HEK293 (cell line): Measurements from ENCODE around the gene DPF3.

Experiments
- CTCF ChIA-PET: fragments of 350-600 bp; formaldehyde crosslinking; extraction: SDS; loops from one replicate; lab custom pipeline; 2021; ENCODE audit warnings: antibody characterized with exemption; lab: Yijun Ruan, JAX
- POLR2A ChIA-PET: fragments of 300-600 bp; formaldehyde crosslinking; extraction: SDS; loops from one replicate; lab custom pipeline; 2020; ENCODE audit warnings: antibody characterized with exemption, inconsistent platforms; lab: Yijun Ruan, JAX
- H3K27ac ChIP-seq: fragments of 200-500 bp; sonication (Bioruptor generic); 2 replicates; pipeline ENCODE4 v1.5.1; 2014; ENCODE audit warnings: low read depth, low read length, control low read depth, inconsistent platforms; ENCODE audit errors: extremely low read depth
- H3K36me3 ChIP-seq, 2 experiments: fragments of 200-500 bp in 1 of 2; sonication (Bioruptor generic) in 1 of 2; 1 replicate in 1 of 2; 2 replicates in 1 of 2; pipeline ENCODE4 v1.5.1; 2014 to 2017; ENCODE audit warnings: inconsistent platforms in 2 of 2, low read length in 2 of 2; ENCODE audit not compliant: control insufficient read depth in 2 of 2, insufficient read depth in 1 of 2
- H3K4me1 ChIP-seq: fragments of 200-500 bp; sonication (Bioruptor generic); 2 replicates; pipeline ENCODE4 v1.5.1; 2014; ENCODE audit warnings: mild to moderate bottlenecking, low read length, inconsistent platforms; ENCODE audit not compliant: control insufficient read depth, insufficient read depth
- H3K4me3 ChIP-seq: 2 replicates; pipeline ENCODE4 v1.5.1; 2011; ENCODE audit warnings: low read depth, mild to moderate bottlenecking, control low read depth, low read length, moderate library complexity
- H3K9me3 ChIP-seq: fragments of 200-500 bp; sonication (Bioruptor generic); 2 replicates; pipeline ENCODE4 v1.5.1; 2014; ENCODE audit warnings: low read depth, low read length, inconsistent platforms; ENCODE audit not compliant: control insufficient read depth, insufficient read depth
- MEIS1 ChIP-seq: sonication (generic); formaldehyde crosslinking; IDR thresholded peaks from 2 replicates; pipeline ENCODE4 v1.8.1; 2022; ENCODE audit warnings: missing genetic modification reagents, mild to moderate bottlenecking, borderline replicate concordance
- MZF1 ChIP-seq: fragments of 450-650 bp; formaldehyde crosslinking; IDR thresholded peaks from 2 replicates; pipeline ENCODE4 v1.5.1; 2017; ENCODE audit warnings: missing biosample characterization, missing genetic modification characterization, borderline replicate concordance
- SCRT1 ChIP-seq: fragments of 450-650 bp; formaldehyde crosslinking; IDR thresholded peaks from 2 replicates; pipeline ENCODE4 v1.5.1; 2016; ENCODE audit warnings: missing biosample characterization, missing genetic modification characterization, borderline replicate concordance
- SCRT2 ChIP-seq: fragments of 450-650 bp; formaldehyde crosslinking; IDR thresholded peaks from 2 replicates; pipeline ENCODE4 v1.5.1; 2016; ENCODE audit warnings: missing biosample characterization, missing genetic modification characterization
- ZNF132 ChIP-seq: fragments of 450-650 bp; formaldehyde crosslinking; IDR thresholded peaks from 2 replicates; pipeline ENCODE4 v1.5.1; 2017; ENCODE audit warnings: missing biosample characterization, missing genetic modification characterization, borderline replicate concordance
- ZNF133 ChIP-seq: fragments of 450-650 bp; formaldehyde crosslinking; IDR thresholded peaks from 2 replicates; pipeline ENCODE4 v1.5.1; 2016; ENCODE audit warnings: missing biosample characterization, missing genetic modification characterization
- ZNF214 ChIP-seq: fragments of 450-650 bp; formaldehyde crosslinking; IDR thresholded peaks from 2 replicates; pipeline ENCODE4 v1.5.1; 2017; ENCODE audit warnings: missing biosample characterization, mild to moderate bottlenecking, missing genetic modification characterization, borderline replicate concordance
- ZNF366 ChIP-seq: fragments of 450-650 bp; formaldehyde crosslinking; conservative IDR thresholded peaks from 2 replicates; pipeline ENCODE4 v1.5.1; 2016; ENCODE audit warnings: missing biosample characterization, missing genetic modification characterization
- ZNF391 ChIP-seq: fragments of 450-650 bp; formaldehyde crosslinking; IDR thresholded peaks from 2 replicates; pipeline ENCODE4 v1.5.1; 2016; ENCODE audit warnings: low read depth, missing biosample characterization, missing genetic modification characterization, borderline replicate concordance
- ZNF394 ChIP-seq: fragments of 450-650 bp; formaldehyde crosslinking; IDR thresholded peaks from 2 replicates; pipeline ENCODE4 v1.5.1; 2016; ENCODE audit warnings: missing biosample characterization, missing genetic modification characterization, mild to moderate bottlenecking, moderate library complexity, borderline replicate concordance
- ZNF416 ChIP-seq: fragments of 450-650 bp; formaldehyde crosslinking; IDR thresholded peaks from 2 replicates; pipeline ENCODE4 v1.5.1; 2016; ENCODE audit warnings: missing biosample characterization, missing genetic modification characterization
- ZNF473 ChIP-seq: fragments of 450-650 bp; formaldehyde crosslinking; IDR thresholded peaks from 2 replicates; pipeline ENCODE4 v1.5.1; 2017; ENCODE audit warnings: missing biosample characterization, missing genetic modification characterization
- ZNF48 ChIP-seq: fragments of 450-650 bp; formaldehyde crosslinking; IDR thresholded peaks from 2 replicates; pipeline ENCODE4 v1.5.1; 2016; ENCODE audit warnings: missing biosample characterization, missing genetic modification characterization
- ZNF707 ChIP-seq: fragments of 450-650 bp; formaldehyde crosslinking; IDR thresholded peaks from 2 replicates; pipeline ENCODE4 v1.5.1; 2016; ENCODE audit warnings: missing biosample characterization, missing genetic modification characterization
- ZNF776 ChIP-seq: fragments of 450-650 bp; formaldehyde crosslinking; IDR thresholded peaks from 2 replicates; pipeline ENCODE4 v1.5.0; 2017; ENCODE audit warnings: missing biosample characterization, missing genetic modification characterization, borderline replicate concordance
- ZNF843 ChIP-seq: fragments of 450-650 bp; formaldehyde crosslinking; IDR thresholded peaks from 2 replicates; pipeline ENCODE4 v1.5.1; 2016; ENCODE audit warnings: missing biosample characterization, missing genetic modification characterization
- TF ChIP-seq, protein P1 (sequence below): fragments of 450-650 bp; formaldehyde crosslinking; IDR thresholded peaks from 2 replicates; pipeline ENCODE4 v1.5.1; 2016; ENCODE audit warnings: missing biosample characterization, missing genetic modification characterization
- TF ChIP-seq, protein P2 (sequence below): fragments of 450-650 bp; formaldehyde crosslinking; IDR thresholded peaks from 2 replicates; pipeline ENCODE4 v1.5.1; 2016; ENCODE audit warnings: missing biosample characterization, missing genetic modification characterization
- TF ChIP-seq, protein P3 (sequence below): fragments of 450-650 bp; formaldehyde crosslinking; IDR thresholded peaks from 2 replicates; pipeline ENCODE4 v1.5.1; 2016; ENCODE audit warnings: missing biosample characterization, missing genetic modification characterization, borderline replicate concordance

The DPF3 gene

DNA sequence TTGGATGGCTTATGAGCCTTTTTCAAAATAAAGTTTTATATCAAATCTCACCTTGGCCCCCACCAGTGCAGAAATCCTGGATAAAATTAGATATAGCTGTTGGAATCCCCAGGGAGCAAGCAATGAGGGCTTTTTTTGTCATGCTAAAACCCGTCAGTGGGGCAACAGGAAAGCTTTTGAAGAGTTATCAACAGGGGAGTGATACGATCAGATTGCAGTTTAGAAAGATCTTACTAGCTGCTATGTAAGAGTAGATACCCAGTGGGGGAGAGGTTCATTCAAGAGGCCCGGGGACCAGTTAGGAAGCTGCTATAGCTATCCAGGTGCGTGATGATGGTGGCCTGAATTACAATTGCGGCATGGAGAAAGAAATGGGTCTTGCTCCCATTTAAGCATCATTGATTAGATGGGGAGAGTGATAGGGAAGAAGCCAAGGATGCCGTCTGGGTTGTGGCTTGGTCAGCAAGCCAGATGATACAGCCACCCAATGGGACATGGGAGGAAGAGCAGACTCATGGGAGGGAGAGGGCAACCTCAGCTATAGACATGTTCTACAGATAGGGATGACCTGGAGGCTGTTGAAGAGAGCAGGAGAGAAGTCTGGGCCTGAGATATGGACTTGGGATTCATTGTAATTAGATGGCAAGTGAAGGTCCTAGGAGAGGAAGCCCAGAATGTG lies 272.4 kb downstream of the DPF3 start (continued):
- TF ChIP-seq, protein P1, sequence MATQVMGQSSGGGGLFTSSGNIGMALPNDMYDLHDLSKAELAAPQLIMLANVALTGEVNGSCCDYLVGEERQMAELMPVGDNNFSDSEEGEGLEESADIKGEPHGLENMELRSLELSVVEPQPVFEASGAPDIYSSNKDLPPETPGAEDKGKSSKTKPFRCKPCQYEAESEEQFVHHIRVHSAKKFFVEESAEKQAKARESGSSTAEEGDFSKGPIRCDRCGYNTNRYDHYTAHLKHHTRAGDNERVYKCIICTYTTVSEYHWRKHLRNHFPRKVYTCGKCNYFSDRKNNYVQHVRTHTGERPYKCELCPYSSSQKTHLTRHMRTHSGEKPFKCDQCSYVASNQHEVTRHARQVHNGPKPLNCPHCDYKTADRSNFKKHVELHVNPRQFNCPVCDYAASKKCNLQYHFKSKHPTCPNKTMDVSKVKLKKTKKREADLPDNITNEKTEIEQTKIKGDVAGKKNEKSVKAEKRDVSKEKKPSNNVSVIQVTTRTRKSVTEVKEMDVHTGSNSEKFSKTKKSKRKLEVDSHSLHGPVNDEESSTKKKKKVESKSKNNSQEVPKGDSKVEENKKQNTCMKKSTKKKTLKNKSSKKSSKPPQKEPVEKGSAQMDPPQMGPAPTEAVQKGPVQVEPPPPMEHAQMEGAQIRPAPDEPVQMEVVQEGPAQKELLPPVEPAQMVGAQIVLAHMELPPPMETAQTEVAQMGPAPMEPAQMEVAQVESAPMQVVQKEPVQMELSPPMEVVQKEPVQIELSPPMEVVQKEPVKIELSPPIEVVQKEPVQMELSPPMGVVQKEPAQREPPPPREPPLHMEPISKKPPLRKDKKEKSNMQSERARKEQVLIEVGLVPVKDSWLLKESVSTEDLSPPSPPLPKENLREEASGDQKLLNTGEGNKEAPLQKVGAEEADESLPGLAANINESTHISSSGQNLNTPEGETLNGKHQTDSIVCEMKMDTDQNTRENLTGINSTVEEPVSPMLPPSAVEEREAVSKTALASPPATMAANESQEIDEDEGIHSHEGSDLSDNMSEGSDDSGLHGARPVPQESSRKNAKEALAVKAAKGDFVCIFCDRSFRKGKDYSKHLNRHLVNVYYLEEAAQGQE (tag by site-specific recombination), result no peak
- TF ChIP-seq ZNF366, result no peak
- no peak for TF ChIP-seq ZNF391
- no peak for TF ChIP-seq ZNF416 (tag by site-specific recombination)

DNA sequence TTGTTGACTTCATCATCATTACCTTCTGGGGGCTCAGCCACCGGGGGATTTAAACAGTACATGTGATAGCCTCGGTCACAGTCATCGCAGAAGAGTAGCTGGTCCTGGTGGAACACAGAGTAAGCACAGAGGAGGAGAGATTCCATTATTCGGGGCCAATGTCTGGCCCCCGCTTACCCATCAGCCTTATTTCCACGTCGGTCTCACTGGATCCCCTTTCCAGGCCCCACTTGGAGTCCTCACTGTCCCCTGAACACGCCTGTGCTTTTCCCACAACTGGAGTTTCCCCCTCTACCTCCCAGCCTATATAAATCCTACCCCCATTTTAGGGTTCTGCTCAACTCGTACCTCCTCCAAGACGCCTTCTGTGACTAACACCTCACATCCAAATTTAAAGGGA lies 274.0 kb downstream of the DPF3 start:
- ChIA-PET POLR2A (no interaction called here), CTCF (no interaction called here)
- Histone ChIP-seq H3K9me3 (no peaks in the 10 kb centered on the region), H3K4me3 (no peak overlapping the region), H3K4me1 (no peaks in the 10 kb centered on the region), H3K27ac (no peak overlapping the region), H3K36me3 (no peaks in the 10 kb centered on the region)
- TF ChIP-seq ZNF473 (tag by site-specific recombination) (no peak), MZF1 (tag by site-specific recombination) (no peak), SCRT2 (tag by site-specific recombination) (no peak), ZNF707 (no peak), MEIS1 (CRISPR knock-in tag) (no peak), ZNF132 (tag by site-specific recombination) (no peak), ZNF214 (tag by site-specific recombination) (no peak), ZNF133 (tag by site-specific recombination) (no peak), ZNF48 (tag by site-specific recombination) (no peak), ZNF776 (tag by site-specific recombination) (no peak), SCRT1 (no peak), ZNF843 (tag by site-specific recombination) (no peak), ZNF394 (tag by site-specific recombination) (no peak)
- TF ChIP-seq, protein P2, sequence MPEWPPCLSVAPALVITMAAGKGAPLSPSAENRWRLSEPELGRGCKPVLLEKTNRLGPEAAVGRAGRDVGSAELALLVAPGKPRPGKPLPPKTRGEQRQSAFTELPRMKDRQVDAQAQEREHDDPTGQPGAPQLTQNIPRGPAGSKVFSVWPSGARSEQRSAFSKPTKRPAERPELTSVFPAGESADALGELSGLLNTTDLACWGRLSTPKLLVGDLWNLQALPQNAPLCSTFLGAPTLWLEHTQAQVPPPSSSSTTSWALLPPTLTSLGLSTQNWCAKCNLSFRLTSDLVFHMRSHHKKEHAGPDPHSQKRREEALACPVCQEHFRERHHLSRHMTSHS (tag by site-specific recombination), result no peak
- TF ChIP-seq, protein P3, sequence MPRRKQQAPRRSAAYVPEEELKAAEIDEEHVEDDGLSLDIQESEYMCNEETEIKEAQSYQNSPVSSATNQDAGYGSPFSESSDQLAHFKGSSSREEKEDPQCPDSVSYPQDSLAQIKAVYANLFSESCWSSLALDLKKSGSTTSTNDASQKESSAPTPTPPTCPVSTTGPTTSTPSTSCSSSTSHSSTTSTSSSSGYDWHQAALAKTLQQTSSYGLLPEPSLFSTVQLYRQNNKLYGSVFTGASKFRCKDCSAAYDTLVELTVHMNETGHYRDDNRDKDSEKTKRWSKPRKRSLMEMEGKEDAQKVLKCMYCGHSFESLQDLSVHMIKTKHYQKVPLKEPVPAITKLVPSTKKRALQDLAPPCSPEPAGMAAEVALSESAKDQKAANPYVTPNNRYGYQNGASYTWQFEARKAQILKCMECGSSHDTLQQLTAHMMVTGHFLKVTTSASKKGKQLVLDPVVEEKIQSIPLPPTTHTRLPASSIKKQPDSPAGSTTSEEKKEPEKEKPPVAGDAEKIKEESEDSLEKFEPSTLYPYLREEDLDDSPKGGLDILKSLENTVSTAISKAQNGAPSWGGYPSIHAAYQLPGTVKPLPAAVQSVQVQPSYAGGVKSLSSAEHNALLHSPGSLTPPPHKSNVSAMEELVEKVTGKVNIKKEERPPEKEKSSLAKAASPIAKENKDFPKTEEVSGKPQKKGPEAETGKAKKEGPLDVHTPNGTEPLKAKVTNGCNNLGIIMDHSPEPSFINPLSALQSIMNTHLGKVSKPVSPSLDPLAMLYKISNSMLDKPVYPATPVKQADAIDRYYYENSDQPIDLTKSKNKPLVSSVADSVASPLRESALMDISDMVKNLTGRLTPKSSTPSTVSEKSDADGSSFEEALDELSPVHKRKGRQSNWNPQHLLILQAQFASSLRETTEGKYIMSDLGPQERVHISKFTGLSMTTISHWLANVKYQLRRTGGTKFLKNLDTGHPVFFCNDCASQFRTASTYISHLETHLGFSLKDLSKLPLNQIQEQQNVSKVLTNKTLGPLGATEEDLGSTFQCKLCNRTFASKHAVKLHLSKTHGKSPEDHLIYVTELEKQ (tag by site-specific recombination), result no peak
